Upper lobe of left lung (tissue), 6 donors: ENCODE data around the gene MRPL34. TPM values are rescaled to one million over a fixed set of nuclear protein-coding genes. Genes with fewer than 3 reads are reported as not detected.
A peak's percentile ranks its signal among the peaks of the same experiment; 100 is the strongest.

Experiments
- ATAC-seq, 2 donors: fragments of 200-7000 bp; cut with Tn5 transposase; one replicate each; pipeline ENCODE4 v1.9.1; 2022; ENCODE audit warnings: mild to moderate bottlenecking in 2 of 2, moderate library complexity in 2 of 2; ENCODE audit not compliant: low FRiP score in 2 of 2
- DNase-seq, 2 donors: peaks; one replicate each; pipeline ENCODE4 v3.0.0-alpha.2; 2019 to 2020
- H3K27ac ChIP-seq, 4 donors: fragments of 200-600 bp; sonication (generic); one replicate each; pipeline ENCODE4 v1.5.1; 2016 to 2019
- H3K27me3 ChIP-seq, 4 donors: fragments of 200-600 bp; sonication (generic); one replicate each; pipeline ENCODE4 v1.5.1; 2017 to 2019
- H3K36me3 ChIP-seq, 4 donors: fragments of 200-600 bp; sonication (generic); one replicate each; pipeline ENCODE4 v1.5.1; 2016 to 2019
- H3K4me1 ChIP-seq, 4 donors: fragments of 200-600 bp; sonication (generic); one replicate each; pipeline ENCODE4 v1.5.1; 2018 to 2019
- H3K4me3 ChIP-seq, 4 donors: fragments of 200-600 bp; sonication (generic); one replicate each; pipeline ENCODE4 v1.5.1; 2017 to 2019; ENCODE audit warnings: mild to moderate bottlenecking in 2 of 4, moderate library complexity in 1 of 4
- H3K9me3 ChIP-seq, 4 donors: fragments of 200-600 bp; sonication (generic); one replicate each; pipeline ENCODE4 v1.5.1; 2018 to 2019
- EP300 ChIP-seq, 4 donors: sonication (generic); formaldehyde crosslinking; IDR thresholded peaks; one replicate each; pipeline ENCODE4 v1.5.1; 2017; ENCODE audit warnings: antibody characterized with exemption in 4 of 4, control low read depth in 2 of 4
- POLR2A ChIP-seq, 4 donors: fragments of 450-650 bp; IDR thresholded peaks; one replicate each; pipeline ENCODE4 v1.5.1; 2016 to 2017; ENCODE audit warnings: antibody characterized with exemption in 4 of 4, mild to moderate bottlenecking in 2 of 4
- POLR2AphosphoS5 ChIP-seq, 2 donors: sonication (generic); formaldehyde crosslinking; IDR thresholded peaks; one replicate each; pipeline ENCODE4 v1.5.1; 2017; ENCODE audit warnings: antibody characterized with exemption in 2 of 2
- WGBS, 2 donors: methylation state at CpG; one replicate each; pipeline ENCODE4 v1.1.5; 2017 to 2018; 5-methylcytosine and 5-hydroxymethylcytosine counted together
- total RNA-seq, 6 donors: library from RNA; depleted of rRNA in 4 of 6; stranded (reverse); fragments of >200 nt in 4 of 6; gene quantifications; one replicate each; pipeline versions ENCODE4 v1.1.0 to v1.2.1, GENCODE V29; 2016 to 2021
- TF ChIP-seq, protein P1 (sequence below), 6 experiments: fragments of 450-650 bp in 4 of 6; fragments of 200-600 bp in 2 of 6; sonication (generic) in 2 of 6; IDR thresholded peaks; one replicate each; pipeline ENCODE4 v1.5.1; 2016 to 2019; ENCODE audit warnings: antibody characterized with exemption in 6 of 6
- donor health status: DM: no; HTN: no; CAD: no; lungs with moderate emphysema.
- donor health status: DM: no; HTN: yes; CAD: no; lungs with severe emphysema.

Gene MRPL34
- total RNA-seq, 6 donors from 2014 or later, result 98.3 to 176 (median 122) TPM

DNA sequence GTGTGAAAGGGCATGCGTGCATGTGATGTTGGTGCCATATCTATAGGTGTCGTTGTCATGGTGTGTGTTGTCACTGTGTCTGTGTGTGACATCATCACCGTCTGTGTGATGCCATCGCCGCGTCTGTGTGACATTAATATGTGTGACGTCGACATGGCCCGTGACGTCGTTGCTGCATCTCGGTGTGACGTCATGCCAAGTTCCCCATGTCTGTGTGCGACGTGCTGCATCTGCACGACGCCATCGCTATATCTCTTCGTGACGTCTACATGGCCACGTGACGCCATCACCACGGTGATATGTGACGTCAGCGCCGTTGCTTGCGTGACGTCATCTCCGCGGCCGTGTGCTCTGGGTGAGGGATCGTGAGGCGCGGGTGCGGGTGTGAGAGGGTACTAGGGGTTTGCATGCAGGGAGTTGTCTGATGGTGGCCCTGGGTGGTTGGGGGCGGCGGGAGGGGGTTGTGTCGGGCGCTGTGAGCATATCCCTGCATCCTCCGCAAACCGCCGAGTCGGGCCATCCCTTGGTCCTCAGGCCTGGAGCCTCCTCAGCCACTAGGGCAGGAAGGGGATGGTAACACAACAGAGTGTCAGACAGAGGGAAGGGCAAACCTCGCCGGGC, 46.3 kb downstream of the MRPL34 start:
- H3K27me3 ChIP-seq, result no peaks in the 10 kb centered on the region
- ATAC-seq, result no peak
- peak in 1 of 2 donors; percentile 60 for DNase-seq
- peaks cover 16 to 40% (median 27%) of the 10 kb centered on the region in 4 donors for H3K4me1 ChIP-seq
- 87 to 88% methylated on average over 40 to 45 of the region's 45 CpGs for WGBS, 2 donors
- no peak overlapping the region for H3K4me3 ChIP-seq
- no peaks in the 10 kb centered on the region for H3K36me3 ChIP-seq
- TF ChIP-seq, protein P1, sequence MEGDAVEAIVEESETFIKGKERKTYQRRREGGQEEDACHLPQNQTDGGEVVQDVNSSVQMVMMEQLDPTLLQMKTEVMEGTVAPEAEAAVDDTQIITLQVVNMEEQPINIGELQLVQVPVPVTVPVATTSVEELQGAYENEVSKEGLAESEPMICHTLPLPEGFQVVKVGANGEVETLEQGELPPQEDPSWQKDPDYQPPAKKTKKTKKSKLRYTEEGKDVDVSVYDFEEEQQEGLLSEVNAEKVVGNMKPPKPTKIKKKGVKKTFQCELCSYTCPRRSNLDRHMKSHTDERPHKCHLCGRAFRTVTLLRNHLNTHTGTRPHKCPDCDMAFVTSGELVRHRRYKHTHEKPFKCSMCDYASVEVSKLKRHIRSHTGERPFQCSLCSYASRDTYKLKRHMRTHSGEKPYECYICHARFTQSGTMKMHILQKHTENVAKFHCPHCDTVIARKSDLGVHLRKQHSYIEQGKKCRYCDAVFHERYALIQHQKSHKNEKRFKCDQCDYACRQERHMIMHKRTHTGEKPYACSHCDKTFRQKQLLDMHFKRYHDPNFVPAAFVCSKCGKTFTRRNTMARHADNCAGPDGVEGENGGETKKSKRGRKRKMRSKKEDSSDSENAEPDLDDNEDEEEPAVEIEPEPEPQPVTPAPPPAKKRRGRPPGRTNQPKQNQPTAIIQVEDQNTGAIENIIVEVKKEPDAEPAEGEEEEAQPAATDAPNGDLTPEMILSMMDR (IDR thresholded peaks at IDR 0.05), result no peak
- no peak for TF ChIP-seq POLR2AphosphoS5 (IDR thresholded peaks at IDR 0.05)
- no peak for TF ChIP-seq POLR2A (IDR thresholded peaks at IDR 0.05)
- no peak for TF ChIP-seq EP300 (IDR thresholded peaks at IDR 0.05)
- H3K9me3 ChIP-seq, result no peaks in the 10 kb centered on the region
- peak overlapping the region in 1 of 4 donors; percentile 49 for H3K27ac ChIP-seq

GRCh38 chr19:17352608-17353280, 47.1 kb downstream of the MRPL34 start:
- Histone ChIP-seq H3K4me1 (peaks cover 14 to 37% (median 27%) of the 10 kb centered on the region in 4 donors), H3K27me3 (no peaks in the 10 kb centered on the region), H3K4me3 (no peak overlapping the region), H3K36me3 (no peaks in the 10 kb centered on the region), H3K9me3 (no peaks in the 10 kb centered on the region), H3K27ac (peak overlapping the region; percentile 3 to 52 (median 42))
- DNase-seq, result peak in 1 of 2 donors; percentile 27
- peak in 1 of 2 donors; percentile 39 for TF ChIP-seq POLR2AphosphoS5 (IDR thresholded peaks at IDR 0.05)
- TF ChIP-seq, protein P1 (IDR thresholded peaks at IDR 0.05), result no peak
- TF ChIP-seq POLR2A (IDR thresholded peaks at IDR 0.05), result no peak
- ATAC-seq, result no peak
- WGBS, 2 donors, result 37 to 48% methylated on average over 10 to 14 of the region's 14 CpGs

- ATAC-seq, result peak in 1 of 2 donors; percentile 36
- no peak for DNase-seq
- H3K4me1 ChIP-seq, result peaks cover 15 to 33% (median 24%) of the 10 kb centered on the region in 4 donors
Observed at GRCh38 chr19:17353386-17353785, 47.7 kb downstream of the MRPL34 start.

More at GRCh38 chr19:17353386-17353785, 47.7 kb downstream of the MRPL34 start:
- 81 to 86% methylated on average over 8 of the region's 8 CpGs for WGBS, 2 donors
- no peak overlapping the region for H3K4me3 ChIP-seq
- H3K9me3 ChIP-seq, result no peaks in the 10 kb centered on the region
- H3K36me3 ChIP-seq, result no peaks in the 10 kb centered on the region
- no peaks in the 10 kb centered on the region for H3K27me3 ChIP-seq
- H3K27ac ChIP-seq, result peak overlapping the region in 1 of 4 donors; percentile 49
- TF ChIP-seq, protein P1 (IDR thresholded peaks at IDR 0.05), result no peak
- no peak for TF ChIP-seq POLR2A (IDR thresholded peaks at IDR 0.05)
- no peak for TF ChIP-seq EP300 (IDR thresholded peaks at IDR 0.05)

Other genes with a start within 250 kb of the MRPL34 start
- gene HAUS8, start 230.4 kb upstream of the MRPL34 start, total RNA-seq, result 10 to 100 TPM in 2 of 6 donors, 1 to 10 TPM in 4; 4.9 to 21.0 (median 8.7) TPM
- gene MYO9B, start 230.1 kb upstream of the MRPL34 start, total RNA-seq, result 100 to 1,000 TPM in 4 of 6 donors, 10 to 100 TPM in 2; 72.3 to 408 (median 146) TPM
- gene USE1, start 90.5 kb upstream of the MRPL34 start, total RNA-seq, result 10 to 100 TPM; 21.6 to 49.3 (median 23.9) TPM
- gene OCEL1, start 79.6 kb upstream of the MRPL34 start, total RNA-seq, result 10 to 100 TPM; 12.3 to 37.7 (median 25.8) TPM
- gene NR2F6, start 60.0 kb upstream of the MRPL34 start, total RNA-seq, result 10 to 100 TPM; 55.5 to 86.8 (median 63.1) TPM
- gene USHBP1, start 41.1 kb upstream of the MRPL34 start, total RNA-seq, result 10 to 100 TPM in 4 of 6 donors, 1 to 10 TPM in 2; 9.1 to 21.4 (median 10.7) TPM
- gene BABAM1, start 38.4 kb upstream of the MRPL34 start, total RNA-seq, result 10 to 100 TPM; 45.1 to 95.3 (median 82.3) TPM
- gene ANKLE1, start 24.0 kb upstream of the MRPL34 start, total RNA-seq, result 10 to 100 TPM in 1 of 6 donors, 1 to 10 TPM in 3, under 1 TPM in 2; 0.57 to 13.6 (median 1.4) TPM
- 10 to 100 TPM; 19.7 to 23.4 (median 21.2) TPM for gene ABHD8, start 2.4 kb upstream of the MRPL34 start, total RNA-seq
- gene DDA1, start 3.7 kb downstream of the MRPL34 start, total RNA-seq, result 10 to 100 TPM; 11.5 to 42.8 (median 28.4) TPM
- 10 to 100 TPM in 4 of 6 donors, 1 to 10 TPM in 2; 9.0 to 45.1 (median 16.4) TPM for gene ANO8, start 29.0 kb downstream of the MRPL34 start, total RNA-seq
- 10 to 100 TPM; 14.9 to 95.3 (median 26.4) TPM for gene GTPBP3, start 31.7 kb downstream of the MRPL34 start, total RNA-seq
- 100 to 1,000 TPM in 1 of 6 donors, 10 to 100 TPM in 1, 1 to 10 TPM in 4; 1.0 to 103 (median 6.9) TPM for gene PLVAP, start 71.5 kb downstream of the MRPL34 start, total RNA-seq
- gene CCDC194, start 88.3 kb downstream of the MRPL34 start, total RNA-seq, result 1 to 10 TPM in 2 of 6 donors, under 1 TPM in 1, not detected in 3; 0.83 to 2.2 (median 2.1) TPM
- 100 to 1,000 TPM in 1 of 6 donors, 10 to 100 TPM in 5; 30.4 to 197 (median 74.1) TPM for gene BST2, start 99.8 kb downstream of the MRPL34 start, total RNA-seq
- gene MVB12A, start 114.2 kb downstream of the MRPL34 start, total RNA-seq, result 10 to 100 TPM; 25.1 to 55.2 (median 49.1) TPM
- under 1 TPM in 1 of 6 donors, not detected in 5; 0.14 TPM for gene TMEM221, start 142.8 kb downstream of the MRPL34 start, total RNA-seq
- gene NXNL1, start 155.1 kb downstream of the MRPL34 start, total RNA-seq, result not detected
- gene SLC27A1, start 164.7 kb downstream of the MRPL34 start, total RNA-seq, result 10 to 100 TPM; 21.0 to 88.0 (median 30.8) TPM
- gene PGLS, start 205.8 kb downstream of the MRPL34 start, total RNA-seq, result 100 to 1,000 TPM in 3 of 6 donors, 10 to 100 TPM in 3; 50.6 to 117 (median 99.7) TPM
- gene COLGALT1, start 249.8 kb downstream of the MRPL34 start, total RNA-seq, result 100 to 1,000 TPM in 4 of 6 donors, 10 to 100 TPM in 2; 58.3 to 151 (median 116) TPM